ENCODE measurements around the gene DUOX2. TPM values are rescaled to one million over a fixed set of nuclear protein-coding genes. Genes with fewer than 3 reads are reported as not detected.

Gene DUOX2
- 10 to 100 TPM in 3 of 4 donors, 1 to 10 TPM in 1; 5.0 to 50.7 (median 22.6) TPM for total RNA-seq

GRCh38 chr15:45114076-45114750 is at the start of gene DUOX2, which contains the start of gene DUOXA2:
DUOX2 (minus strand) TSS chr15:45114172; CDS start chr15:45113411, 761 bp downstream.
DUOXA2 (plus strand) TSS chr15:45114326; CDS start chr15:45114606, 280 bp downstream.
- TF ChIP-seq POLR2A (IDR thresholded peaks at IDR 0.05) (no peak), CTCF (IDR thresholded peaks at IDR 0.05) (no peak)
- Histone ChIP-seq H3K27me3 (peaks cover 19 to 97% (median 28%) of the 10 kb centered on the region in 4 donors), H3K4me1 (peaks cover 17 to 71% (median 40%) of the 10 kb centered on the region in 3 donors), H3K27ac (no peak within 1 kb of the TSS), H3K36me3 (peaks cover 0 to 14% (median 0%) of the 10 kb centered on the region in 3 donors), H3K4me3 (peak within 1 kb of the TSS; percentile 26 to 51 (median 34)), H3K9me3 (no peaks in the 10 kb centered on the region)
- no peak for DNase-seq
- intact Hi-C loops (cut with DNase I): no loop called here
- WGBS, 2 donors: 2% methylated on average over 13 to 15 of the region's 42 CpGs

GRCh38 chr15:45163508-45163856 is 49.5 kb upstream of the DUOX2 start:
- no peak for DNase-seq
- peaks cover 0 to 33% (median 0%) of the 10 kb centered on the region in 3 donors for H3K36me3 ChIP-seq
- H3K4me1 ChIP-seq: peaks cover 31 to 100% (median 34%) of the 10 kb centered on the region in 3 donors
- H3K4me3 ChIP-seq: no peak overlapping the region
- intact Hi-C loops (cut with DNase I): no loop called here
- H3K27ac ChIP-seq: peak overlapping the region; percentile 87 to 99 (median 92)
- 84 to 91% methylated on average over 6 to 9 of the region's 9 CpGs for WGBS, 2 donors
- H3K27me3 ChIP-seq: no peaks in the 10 kb centered on the region
- no peaks in the 10 kb centered on the region for H3K9me3 ChIP-seq
- TF ChIP-seq POLR2A (IDR thresholded peaks at IDR 0.05): no peak
- no peak for TF ChIP-seq CTCF (IDR thresholded peaks at IDR 0.05)

- Histone ChIP-seq H3K27me3 (no peaks in the 10 kb centered on the region), H3K27ac (peak overlapping the region; percentile 87 to 99 (median 92)), H3K4me3 (no peak overlapping the region), H3K4me1 (peaks cover 31 to 100% (median 34%) of the 10 kb centered on the region in 3 donors), H3K36me3 (peaks cover 0 to 33% (median 0%) of the 10 kb centered on the region in 3 donors), H3K9me3 (no peaks in the 10 kb centered on the region)
- intact Hi-C loops (cut with DNase I): no loop called here
- DNase-seq: no peak
- WGBS, 2 donors: 0 to 3% methylated on average over 3 of the region's 7 CpGs
- TF ChIP-seq CTCF (IDR thresholded peaks at IDR 0.05): peak; percentile 49 to 88 (median 80)
- no peak for TF ChIP-seq POLR2A (IDR thresholded peaks at IDR 0.05)
Measured at GRCh38 chr15:45162771-45163507, 49.0 kb upstream of the DUOX2 start.

DNA sequence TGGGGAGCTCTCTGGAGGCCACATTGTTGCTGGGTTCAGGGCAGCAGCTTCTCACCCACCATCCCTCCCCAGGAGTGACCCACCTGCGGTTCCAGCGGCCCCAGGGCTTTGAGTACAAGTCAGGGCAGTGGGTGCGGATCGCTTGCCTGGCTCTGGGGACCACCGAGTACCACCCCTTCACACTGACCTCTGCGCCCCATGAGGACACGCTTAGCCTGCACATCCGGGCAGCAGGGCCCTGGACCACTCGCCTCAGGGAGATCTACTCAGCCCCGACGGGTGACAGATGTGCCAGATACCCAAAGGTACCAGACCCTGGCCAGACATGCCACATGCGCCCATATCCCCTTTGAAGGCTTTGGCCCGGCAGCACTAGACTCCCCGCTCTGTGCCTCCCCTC is 47.7 kb upstream of the DUOX2 start:
- intact Hi-C loops (cut with DNase I): no loop called here
- Histone ChIP-seq H3K9me3 (no peaks in the 10 kb centered on the region), H3K27me3 (no peaks in the 10 kb centered on the region), H3K4me3 (no peak overlapping the region), H3K27ac (peak overlapping the region; percentile 87 to 99 (median 92)), H3K4me1 (peaks cover 28 to 100% (median 41%) of the 10 kb centered on the region in 3 donors), H3K36me3 (peaks cover 0 to 34% (median 0%) of the 10 kb centered on the region in 3 donors)
- no peak for DNase-seq
- 83 to 93% methylated on average over 7 to 10 of the region's 14 CpGs for WGBS, 2 donors
- TF ChIP-seq CTCF (IDR thresholded peaks at IDR 0.05) (no peak), POLR2A (IDR thresholded peaks at IDR 0.05) (no peak)

DNA sequence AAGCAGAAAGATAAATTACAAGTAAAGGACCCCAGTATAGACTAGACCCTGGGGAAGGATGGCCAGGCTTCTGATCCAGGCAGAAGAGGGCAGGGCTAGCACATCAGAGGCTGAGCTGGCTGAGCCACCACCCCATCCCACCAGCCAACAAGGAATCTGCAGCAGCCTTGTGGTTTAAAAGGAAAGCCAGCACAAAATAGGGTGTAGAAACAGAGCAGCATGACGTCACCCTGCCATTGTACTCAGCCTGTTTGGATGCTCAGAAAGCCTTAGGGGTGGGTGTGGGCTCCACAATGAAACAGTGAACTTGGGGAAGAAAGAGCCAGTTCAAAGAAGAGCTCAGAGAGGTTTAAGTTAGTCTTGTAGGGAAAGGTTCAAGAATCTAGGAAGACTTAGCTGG is 44.0 kb upstream of the DUOX2 start:
- intact Hi-C loops (cut with DNase I): no loop called here
- TF ChIP-seq CTCF (IDR thresholded peaks at IDR 0.05): no peak
- no peak for TF ChIP-seq POLR2A (IDR thresholded peaks at IDR 0.05)
- 12 to 50% methylated on average over 1 of the region's 1 CpG for WGBS, 2 donors
- Histone ChIP-seq H3K27ac (peak overlapping the region; percentile 35 to 99 (median 84)), H3K36me3 (peaks cover 0 to 41% (median 0%) of the 10 kb centered on the region in 3 donors), H3K4me3 (no peak overlapping the region), H3K9me3 (no peaks in the 10 kb centered on the region), H3K4me1 (peaks cover 19 to 93% (median 26%) of the 10 kb centered on the region in 3 donors), H3K27me3 (no peaks in the 10 kb centered on the region)
- DNase-seq: no peak

Measured in esophagus squamous epithelium (tissue), 5 donors.